OCI-LY1 (cell line): ENCODE measurements around the gene MDH1B.

Experiments
- H2AFZ ChIP-seq: fragments of 200-600 bp; sonication (generic), shearing (Covaris generic); 2 replicates; pipeline ENCODE4 v1.6.0; 2014; ENCODE audit warnings: antibody characterized with exemption, mild to moderate bottlenecking, low read length
- H3F3A ChIP-seq: fragments of 200-600 bp; sonication (generic), shearing (Covaris generic); 2 replicates; pipeline ENCODE4 v1.6.0; 2014; ENCODE audit warnings: mild to moderate bottlenecking, antibody characterized with exemption, low read length, moderate library complexity; ENCODE audit not compliant: insufficient read depth
- H3K27ac ChIP-seq: fragments of 200-600 bp; sonication (generic); 2 replicates; pipeline ENCODE4 v1.5.1; 2014; ENCODE audit warnings: low read length, mixed run types, mild to moderate bottlenecking, low read depth; ENCODE audit not compliant: poor library complexity, severe bottlenecking
- H3K27me3 ChIP-seq: fragments of 200-600 bp; sonication (generic); 2 replicates; pipeline ENCODE4 v1.6.0; 2014; ENCODE audit warnings: antibody characterized with exemption, mild to moderate bottlenecking, low read length, moderate library complexity; ENCODE audit not compliant: insufficient read depth
- H3K36me3 ChIP-seq: fragments of 200-600 bp; sonication (generic); 2 replicates; pipeline ENCODE4 v1.6.1; 2014; ENCODE audit warnings: mild to moderate bottlenecking, antibody characterized with exemption, low read length, moderate library complexity, mixed read lengths; ENCODE audit not compliant: insufficient read depth
- H3K4me1 ChIP-seq: fragments of 200-600 bp; sonication (generic); 2 replicates; pipeline ENCODE4 v1.5.1; 2014; ENCODE audit warnings: mild to moderate bottlenecking, low read length, moderate library complexity; ENCODE audit not compliant: insufficient read depth, severe bottlenecking
- H3K4me2 ChIP-seq: fragments of 200-600 bp; sonication (generic), shearing (Covaris generic); 2 replicates; pipeline ENCODE4 v1.6.1; 2014; ENCODE audit warnings: low read length
- H3K4me3 ChIP-seq: fragments of 200-600 bp; sonication (generic); 2 replicates; pipeline ENCODE4 v1.5.1; 2014; ENCODE audit warnings: low read length, low read depth, mild to moderate bottlenecking, mixed read lengths; ENCODE audit not compliant: poor library complexity, severe bottlenecking
- H3K79me2 ChIP-seq: fragments of 200-600 bp; shearing (Covaris generic); 2 replicates; pipeline ENCODE4 v1.6.1; 2016; ENCODE audit warnings: mixed run types, low read length, mixed read lengths; ENCODE audit not compliant: insufficient read depth
- H3K9ac ChIP-seq: fragments of 200-600 bp; sonication (generic), shearing (Covaris generic); 2 replicates; pipeline ENCODE4 v1.6.1; 2014; ENCODE audit warnings: mild to moderate bottlenecking, low read length, mixed read lengths
- H3K9me2 ChIP-seq: fragments of 200-600 bp; sonication (generic), shearing (Covaris generic); 2 replicates; pipeline ENCODE4 v1.6.1; 2014; ENCODE audit warnings: low read depth, mild to moderate bottlenecking, low read length, mixed read lengths
- H3K9me3 ChIP-seq: fragments of 200-600 bp; shearing (Covaris generic); 2 replicates; pipeline ENCODE4 v1.6.1; 2014; ENCODE audit warnings: low read length, mixed read lengths
- H4K20me1 ChIP-seq: fragments of 200-600 bp; sonication (generic), shearing (Covaris generic); 2 replicates; pipeline ENCODE4 v1.6.0; 2016; ENCODE audit warnings: mild to moderate bottlenecking, low read length; ENCODE audit not compliant: insufficient read depth
- EZH2 ChIP-seq: fragments of 200-600 bp; sonication (generic), shearing (Covaris generic); IDR thresholded peaks from 2 replicates; pipeline ENCODE4 v1.8.0; 2017; ENCODE audit warnings: borderline replicate concordance, mixed run types, mild to moderate bottlenecking, antibody characterized with exemption, low read length, moderate library complexity, mixed read lengths
- TF ChIP-seq, protein P1 (sequence below): fragments of 200-600 bp; sonication (generic), shearing (Covaris generic); IDR thresholded peaks from 2 replicates; pipeline ENCODE4 v1.5.1; 2017; ENCODE audit warnings: mild to moderate bottlenecking, antibody characterized with exemption, low read length, moderate library complexity, mixed read lengths

MDH1B gene

DNA sequence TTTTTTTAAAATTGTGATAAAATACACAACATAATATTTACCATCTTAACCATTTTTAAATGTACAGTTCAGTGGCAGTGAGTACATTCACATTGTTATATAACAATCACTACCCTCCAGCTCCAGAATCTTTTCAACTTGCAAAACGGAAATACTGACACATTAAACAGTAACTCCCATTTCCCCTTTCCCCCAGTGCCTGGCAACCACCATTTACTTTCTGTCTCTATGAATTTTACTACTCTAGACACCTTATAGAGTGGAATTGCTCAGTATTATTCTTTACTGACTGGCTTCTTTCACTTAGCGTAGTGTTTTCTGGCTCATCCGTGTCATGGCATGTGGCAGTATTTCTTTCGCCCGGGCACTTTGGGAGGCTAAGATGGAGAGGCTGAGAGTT is 32.9 kb upstream of the MDH1B start:
- H3K27ac ChIP-seq = no peak overlapping the region
- H3K9ac ChIP-seq = no peak overlapping the region
- no peaks in the 10 kb centered on the region for H3K4me1 ChIP-seq
- H3K79me2 ChIP-seq = no peaks in the 10 kb centered on the region
- no peaks in the 10 kb centered on the region for H3K9me2 ChIP-seq
- H3F3A ChIP-seq = no peaks in the 10 kb centered on the region
- H3K9me3 ChIP-seq = no peaks in the 10 kb centered on the region
- H2AFZ ChIP-seq = no peak overlapping the region
- H3K4me3 ChIP-seq = no peak overlapping the region
- no peaks in the 10 kb centered on the region for H4K20me1 ChIP-seq
- H3K4me2 ChIP-seq = no peak overlapping the region
- peaks cover 8% of the 10 kb centered on the region; the same call in 1 of the 2 replicates for H3K36me3 ChIP-seq
- no peaks in the 10 kb centered on the region for H3K27me3 ChIP-seq
- no peak for TF ChIP-seq EZH2
- TF ChIP-seq, protein P1, sequence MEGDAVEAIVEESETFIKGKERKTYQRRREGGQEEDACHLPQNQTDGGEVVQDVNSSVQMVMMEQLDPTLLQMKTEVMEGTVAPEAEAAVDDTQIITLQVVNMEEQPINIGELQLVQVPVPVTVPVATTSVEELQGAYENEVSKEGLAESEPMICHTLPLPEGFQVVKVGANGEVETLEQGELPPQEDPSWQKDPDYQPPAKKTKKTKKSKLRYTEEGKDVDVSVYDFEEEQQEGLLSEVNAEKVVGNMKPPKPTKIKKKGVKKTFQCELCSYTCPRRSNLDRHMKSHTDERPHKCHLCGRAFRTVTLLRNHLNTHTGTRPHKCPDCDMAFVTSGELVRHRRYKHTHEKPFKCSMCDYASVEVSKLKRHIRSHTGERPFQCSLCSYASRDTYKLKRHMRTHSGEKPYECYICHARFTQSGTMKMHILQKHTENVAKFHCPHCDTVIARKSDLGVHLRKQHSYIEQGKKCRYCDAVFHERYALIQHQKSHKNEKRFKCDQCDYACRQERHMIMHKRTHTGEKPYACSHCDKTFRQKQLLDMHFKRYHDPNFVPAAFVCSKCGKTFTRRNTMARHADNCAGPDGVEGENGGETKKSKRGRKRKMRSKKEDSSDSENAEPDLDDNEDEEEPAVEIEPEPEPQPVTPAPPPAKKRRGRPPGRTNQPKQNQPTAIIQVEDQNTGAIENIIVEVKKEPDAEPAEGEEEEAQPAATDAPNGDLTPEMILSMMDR = no peak

DNA sequence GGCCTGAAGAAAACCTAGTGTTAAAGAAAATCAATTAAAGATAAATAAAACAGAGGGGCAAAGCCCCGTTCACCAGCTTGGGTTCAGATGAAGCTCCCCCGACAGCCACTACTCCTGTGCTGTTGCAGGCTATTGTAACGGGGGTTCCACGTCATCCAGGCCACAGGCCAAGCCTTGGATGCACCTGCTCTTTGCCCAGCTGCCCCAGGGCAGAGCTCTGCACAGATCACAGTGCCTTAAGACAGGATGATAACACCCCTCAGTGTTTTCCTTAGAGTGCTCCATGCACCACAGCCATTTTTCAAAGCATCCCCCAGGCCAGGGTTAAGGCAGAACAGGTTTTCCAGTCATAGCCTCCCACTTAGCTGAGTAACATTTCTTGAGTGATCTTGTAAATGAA is 32.2 kb upstream of the MDH1B start:
- Histone ChIP-seq H3K9me3 (no peaks in the 10 kb centered on the region), H3K36me3 (peaks cover 10% of the 10 kb centered on the region; the same call in 1 of the 2 replicates), H3K9me2 (no peaks in the 10 kb centered on the region), H2AFZ (no peak overlapping the region), H4K20me1 (no peaks in the 10 kb centered on the region), H3K27ac (no peak overlapping the region), H3K9ac (no peak overlapping the region), H3F3A (no peaks in the 10 kb centered on the region), H3K4me3 (no peak overlapping the region), H3K79me2 (no peaks in the 10 kb centered on the region), H3K4me1 (no peaks in the 10 kb centered on the region), H3K4me2 (no peak overlapping the region), H3K27me3 (no peaks in the 10 kb centered on the region)
- TF ChIP-seq, protein P1 = no peak
- TF ChIP-seq EZH2 = no peak

DNA sequence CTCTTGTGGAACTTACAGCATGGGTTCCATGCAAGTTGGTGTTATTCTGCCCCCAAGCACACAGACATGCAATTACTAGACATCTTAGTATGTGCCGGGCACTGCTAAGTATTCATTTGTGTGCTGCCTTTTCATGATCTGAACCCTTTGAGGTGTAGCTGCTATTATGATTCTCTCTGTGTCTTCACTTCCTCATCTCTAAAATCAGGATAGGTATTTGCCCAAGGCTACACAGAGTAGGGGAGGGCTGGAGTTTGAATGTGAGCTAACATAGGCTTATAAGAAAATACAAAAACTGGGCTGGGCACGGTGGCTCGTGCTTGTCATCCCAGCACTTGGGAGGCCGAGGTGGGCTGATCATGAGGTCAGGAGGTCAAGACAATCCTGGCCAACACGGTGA is 27.5 kb upstream of the MDH1B start:
- Histone ChIP-seq H3K27ac (no peak overlapping the region), H3K9ac (no peak overlapping the region), H3K4me3 (no peak overlapping the region), H3K4me2 (no peak overlapping the region), H3K9me2 (no peaks in the 10 kb centered on the region), H2AFZ (no peak overlapping the region), H3F3A (no peaks in the 10 kb centered on the region), H3K4me1 (no peaks in the 10 kb centered on the region), H4K20me1 (no peaks in the 10 kb centered on the region), H3K79me2 (no peaks in the 10 kb centered on the region), H3K9me3 (no peaks in the 10 kb centered on the region), H3K27me3 (no peaks in the 10 kb centered on the region), H3K36me3 (peaks cover 56% of the 10 kb centered on the region)
- TF ChIP-seq EZH2 = no peak
- TF ChIP-seq, protein P1 = no peak
